ENCODE data around the gene SLC11A1. TPM values are rescaled to one million over a fixed set of nuclear protein-coding genes. Genes with fewer than 3 reads are reported as not detected.

SLC11A1 gene
- polyA plus RNA-seq, 3 donors, result 184 to 2,019 (median 352) TPM

DNA sequence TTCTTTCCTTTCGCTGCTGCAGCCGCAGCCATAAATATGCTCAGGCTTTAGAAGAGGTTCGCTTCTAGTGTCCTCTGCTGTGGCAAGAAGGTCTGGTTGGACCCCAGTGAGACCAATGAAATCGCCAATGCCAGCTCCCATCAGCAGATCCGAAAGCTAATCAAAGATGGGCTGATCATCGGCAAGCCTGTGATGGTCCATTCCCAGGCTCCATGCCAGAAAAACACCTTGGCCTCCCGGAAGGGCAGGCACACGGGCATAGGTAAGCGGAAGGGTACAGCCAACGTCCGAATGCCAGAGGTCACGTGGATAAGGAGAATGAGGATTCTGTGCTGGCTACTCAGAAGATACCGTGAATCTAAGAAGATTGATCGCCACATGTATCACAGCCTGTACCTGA is 28.0 kb upstream of the SLC11A1 start:
- peaks cover 3 to 5% of the 10 kb centered on the region in 2 donors for H3K36me3 Mint-ChIP-seq
- no peak overlapping the region for H3K4me3 Mint-ChIP-seq
- Histone ChIP-seq H2AFZ (ENCODE audit: insufficient read depth, low read depth, low read length, poor library complexity, severe bottlenecking) (no peak overlapping the region), H3K9ac (ENCODE audit: insufficient read depth, low read length, poor library complexity, severe bottlenecking) (no peak overlapping the region), H3K27ac (ENCODE audit: low read depth in 1 of 2, low read length in 2 of 2) (no peak overlapping the region), H3K27me3 (ENCODE audit: control insufficient read depth in 2 of 2, insufficient read depth in 2 of 2, low read length in 2 of 2) (no peaks in the 10 kb centered on the region), H3K4me3 (replicated peaks in 1 of 3; ENCODE audit: low read depth in 2 of 3, low read length in 3 of 3) (no peak overlapping the region), H3K9me3 (replicated peaks in 1 of 2; ENCODE audit: control insufficient read depth in 1 of 2, insufficient read depth in 1 of 2, low read length in 2 of 2) (peaks cover 26 to 29% of the 10 kb centered on the region in 2 donors), H3K4me2 (replicated peaks; ENCODE audit: extremely low read depth, low read length, poor library complexity, severe bottlenecking) (no peak overlapping the region), H3K79me2 (ENCODE audit: insufficient read depth, low read length) (no peaks in the 10 kb centered on the region), H3K36me3 (replicated peaks in 1 of 2; ENCODE audit: control insufficient read depth in 1 of 2, insufficient read depth in 2 of 2, low read length in 2 of 2) (no peaks in the 10 kb centered on the region), H3K4me1 (ENCODE audit: control insufficient read depth in 1 of 2, insufficient read depth in 2 of 2, low read length in 2 of 2) (peaks cover 16 to 19% of the 10 kb centered on the region in 2 donors), H4K20me1 (ENCODE audit: insufficient read depth, low read length) (no peaks in the 10 kb centered on the region)
- DNase-seq, result no peak
- intact Hi-C loops (cut with micrococcal nuclease), result no loop called here
- peaks cover 26% of the 10 kb centered on the region for H3K4me1 Mint-ChIP-seq
- H3K27ac Mint-ChIP-seq, result peak overlapping the region in 1 of 7 donors; percentile 43
- peaks cover 15 to 42% (median 38%) of the 10 kb centered on the region in 7 donors for H3K9me3 Mint-ChIP-seq
- TF ChIP-seq, protein P1, sequence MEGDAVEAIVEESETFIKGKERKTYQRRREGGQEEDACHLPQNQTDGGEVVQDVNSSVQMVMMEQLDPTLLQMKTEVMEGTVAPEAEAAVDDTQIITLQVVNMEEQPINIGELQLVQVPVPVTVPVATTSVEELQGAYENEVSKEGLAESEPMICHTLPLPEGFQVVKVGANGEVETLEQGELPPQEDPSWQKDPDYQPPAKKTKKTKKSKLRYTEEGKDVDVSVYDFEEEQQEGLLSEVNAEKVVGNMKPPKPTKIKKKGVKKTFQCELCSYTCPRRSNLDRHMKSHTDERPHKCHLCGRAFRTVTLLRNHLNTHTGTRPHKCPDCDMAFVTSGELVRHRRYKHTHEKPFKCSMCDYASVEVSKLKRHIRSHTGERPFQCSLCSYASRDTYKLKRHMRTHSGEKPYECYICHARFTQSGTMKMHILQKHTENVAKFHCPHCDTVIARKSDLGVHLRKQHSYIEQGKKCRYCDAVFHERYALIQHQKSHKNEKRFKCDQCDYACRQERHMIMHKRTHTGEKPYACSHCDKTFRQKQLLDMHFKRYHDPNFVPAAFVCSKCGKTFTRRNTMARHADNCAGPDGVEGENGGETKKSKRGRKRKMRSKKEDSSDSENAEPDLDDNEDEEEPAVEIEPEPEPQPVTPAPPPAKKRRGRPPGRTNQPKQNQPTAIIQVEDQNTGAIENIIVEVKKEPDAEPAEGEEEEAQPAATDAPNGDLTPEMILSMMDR (IDR thresholded peaks at IDR 0.05), result no peak
- WGBS (ENCODE audit: insufficient coverage), result 97% methylated on average over 13 of the region's 14 CpGs
- H3K27me3 Mint-ChIP-seq (ENCODE audit: low read depth in 3 of 3), result peaks cover 0 to 3% (median 2%) of the 10 kb centered on the region in 3 donors

DNA sequence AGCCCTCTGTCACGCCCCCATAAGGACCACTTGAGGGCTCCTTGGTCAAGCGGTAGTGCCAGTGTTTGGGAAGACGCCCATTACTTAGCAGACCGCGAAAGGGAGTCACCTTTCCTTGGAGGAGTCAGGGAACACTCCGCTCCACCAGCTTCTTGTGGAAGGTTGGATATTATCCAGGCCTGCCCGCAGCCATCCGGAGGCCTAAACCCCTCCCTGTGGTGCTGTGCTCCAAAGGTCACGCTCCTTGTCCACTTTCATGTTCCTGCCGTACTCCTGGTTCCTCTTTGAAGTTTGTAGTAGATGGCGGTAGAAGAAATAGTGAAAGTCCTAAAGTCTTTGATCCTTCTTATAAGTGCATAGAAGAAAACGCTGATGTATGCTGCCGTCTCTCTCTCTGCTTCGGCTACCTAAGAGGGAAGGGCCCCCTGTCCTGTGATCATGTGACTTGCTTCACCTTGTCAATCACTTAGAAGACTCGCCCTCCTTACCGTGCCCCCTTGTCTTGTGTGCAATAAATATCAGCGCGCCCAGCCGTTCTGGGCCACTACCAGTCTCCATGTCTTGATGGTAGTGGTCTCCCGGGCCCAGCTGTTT is 27.1 kb upstream of the SLC11A1 start:
- WGBS (ENCODE audit: insufficient coverage), result 94% methylated on average over 11 of the region's 20 CpGs
- H3K36me3 Mint-ChIP-seq, result peaks cover 3 to 5% of the 10 kb centered on the region in 2 donors
- intact Hi-C loops (cut with micrococcal nuclease), result loop anchor here in 1 of 2 donors (5.0 kb wide), 1 partner anchor 42 kb away; the partner anchor contains the start of gene CTDSP1
- H3K4me1 ChIP-seq (ENCODE audit: control insufficient read depth in 1 of 2, insufficient read depth in 2 of 2, low read length in 2 of 2), result peaks cover 22 to 27% of the 10 kb centered on the region in 2 donors
- H3K79me2 ChIP-seq (ENCODE audit: insufficient read depth, low read length), result no peaks in the 10 kb centered on the region
- H3K4me2 ChIP-seq (replicated peaks; ENCODE audit: extremely low read depth, low read length, poor library complexity, severe bottlenecking), result no peak overlapping the region
- peaks cover 22 to 28% of the 10 kb centered on the region in 2 donors for H3K9me3 ChIP-seq (replicated peaks in 1 of 2; ENCODE audit: control insufficient read depth in 1 of 2, insufficient read depth in 1 of 2, low read length in 2 of 2)
- no peaks in the 10 kb centered on the region for H3K36me3 ChIP-seq (replicated peaks in 1 of 2; ENCODE audit: control insufficient read depth in 1 of 2, insufficient read depth in 2 of 2, low read length in 2 of 2)
- peaks cover 0 to 3% (median 2%) of the 10 kb centered on the region in 3 donors for H3K27me3 Mint-ChIP-seq (ENCODE audit: low read depth in 3 of 3)
- TF ChIP-seq, protein P1 (IDR thresholded peaks at IDR 0.05), result no peak
- H2AFZ ChIP-seq (ENCODE audit: insufficient read depth, low read depth, low read length, poor library complexity, severe bottlenecking), result no peak overlapping the region
- peaks cover 32% of the 10 kb centered on the region for H3K4me1 Mint-ChIP-seq
- peak overlapping the region in 2 of 7 donors; percentile 6 to 63 for H3K27ac Mint-ChIP-seq
- H4K20me1 ChIP-seq (ENCODE audit: insufficient read depth, low read length), result no peaks in the 10 kb centered on the region
- no peak for DNase-seq
- peaks cover 12 to 33% (median 31%) of the 10 kb centered on the region in 7 donors for H3K9me3 Mint-ChIP-seq
- no peak overlapping the region for H3K9ac ChIP-seq (ENCODE audit: insufficient read depth, low read length, poor library complexity, severe bottlenecking)
- no peak overlapping the region for H3K27ac ChIP-seq (ENCODE audit: low read depth in 1 of 2, low read length in 2 of 2)
- no peaks in the 10 kb centered on the region for H3K27me3 ChIP-seq (ENCODE audit: control insufficient read depth in 2 of 2, insufficient read depth in 2 of 2, low read length in 2 of 2)
- no peak overlapping the region for H3K4me3 Mint-ChIP-seq
- no peak overlapping the region for H3K4me3 ChIP-seq (replicated peaks in 1 of 3; ENCODE audit: low read depth in 2 of 3, low read length in 3 of 3)

Measured in CD14-positive monocyte (primary cell).